ENCODE measurements around the gene SERPINA9. TPM values are rescaled to one million over a fixed set of nuclear protein-coding genes. Genes with fewer than 3 reads are reported as not detected.

Gene SERPINA9
- total RNA-seq, 2 experiments from 2014 or later: not detected

DNA sequence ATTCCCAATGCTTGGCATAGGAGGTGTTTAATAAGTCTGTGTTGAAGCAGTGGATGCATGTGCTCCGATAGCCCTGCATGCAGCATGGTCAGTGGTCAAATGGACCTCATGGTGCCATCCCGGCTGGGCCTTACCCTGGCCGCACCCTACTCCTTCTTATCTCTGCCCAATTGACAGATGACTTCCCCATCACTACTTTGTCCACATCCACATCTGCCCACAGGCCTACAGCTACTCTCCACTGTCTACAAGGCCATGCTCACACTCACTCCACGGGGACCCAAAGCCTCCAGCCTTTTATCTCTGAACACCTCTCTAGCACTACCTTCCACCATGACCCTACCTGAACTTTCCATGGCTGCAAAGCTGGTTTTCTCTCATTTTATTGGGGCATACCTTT, 34.9 kb downstream of the SERPINA9 start:
- no TSS peak for BruUV-seq (replicated peaks)
- H3K79me2 ChIP-seq (ENCODE audit: insufficient read depth, low read depth, low read length): no peaks in the 10 kb centered on the region

DNA sequence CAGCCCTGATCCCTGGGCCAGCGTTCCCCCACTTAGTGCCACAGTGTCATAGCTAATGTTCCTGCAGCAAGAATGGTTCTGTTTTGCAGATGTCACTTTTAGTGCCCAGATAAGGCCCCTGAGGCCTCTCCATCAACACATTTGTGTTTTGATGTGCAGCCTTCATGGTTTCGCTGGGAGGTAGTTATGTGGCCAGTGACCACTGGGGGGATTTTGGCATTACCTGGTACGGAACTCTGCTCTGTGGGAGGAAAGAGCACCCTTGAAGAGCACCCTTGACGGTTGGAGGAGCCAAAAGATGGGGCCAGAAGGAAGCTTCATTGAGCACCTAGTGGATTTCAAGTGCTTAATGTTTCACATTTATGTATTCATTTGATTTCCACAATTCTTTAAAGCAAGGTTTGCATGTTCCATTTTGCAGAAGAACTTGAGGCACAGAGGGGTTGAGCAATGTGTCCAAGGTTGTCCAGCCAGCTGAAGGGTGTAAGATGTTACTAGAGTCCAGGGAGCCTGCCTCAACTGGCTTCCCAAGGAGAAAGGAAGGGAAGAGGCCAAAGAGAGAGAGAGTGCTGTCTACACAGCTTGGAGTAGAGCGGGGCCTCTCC, 36.4 kb downstream of the SERPINA9 start:
- ChIA-PET POLR2A (interaction anchor here (0.6 kb wide), 1 partner anchor 482 kb away, joined by 3 read pairs; no protein-coding TSS in a partner anchor), CTCF (ENCODE audit: unreplicated experiment) (no interaction called here)
- Histone ChIP-seq H3K4me3 (ENCODE audit: low read depth, low read length, poor library complexity, severe bottlenecking) (no peak overlapping the region), H3K79me2 (ENCODE audit: insufficient read depth, low read depth, low read length) (no peaks in the 10 kb centered on the region), H3K4me2 (ENCODE audit: low read length) (no peak overlapping the region), H2AFZ (ENCODE audit: low read length) (no peak overlapping the region), H3K36me3 (ENCODE audit: insufficient read depth, low read length) (no peaks in the 10 kb centered on the region), H4K20me1 (ENCODE audit: insufficient read depth, low read length) (no peaks in the 10 kb centered on the region), H3K9me2 (ENCODE audit: insufficient read depth, low read length) (no peaks in the 10 kb centered on the region), H3K27ac (ENCODE audit: low read depth, low read length, poor library complexity, severe bottlenecking) (no peak overlapping the region), H3K4me1 (ENCODE audit: insufficient read depth, low read length, poor library complexity, severe bottlenecking) (no peaks in the 10 kb centered on the region), H3K9me3 (ENCODE audit: low read length) (no peaks in the 10 kb centered on the region)
- TF ChIP-seq, protein P1, sequence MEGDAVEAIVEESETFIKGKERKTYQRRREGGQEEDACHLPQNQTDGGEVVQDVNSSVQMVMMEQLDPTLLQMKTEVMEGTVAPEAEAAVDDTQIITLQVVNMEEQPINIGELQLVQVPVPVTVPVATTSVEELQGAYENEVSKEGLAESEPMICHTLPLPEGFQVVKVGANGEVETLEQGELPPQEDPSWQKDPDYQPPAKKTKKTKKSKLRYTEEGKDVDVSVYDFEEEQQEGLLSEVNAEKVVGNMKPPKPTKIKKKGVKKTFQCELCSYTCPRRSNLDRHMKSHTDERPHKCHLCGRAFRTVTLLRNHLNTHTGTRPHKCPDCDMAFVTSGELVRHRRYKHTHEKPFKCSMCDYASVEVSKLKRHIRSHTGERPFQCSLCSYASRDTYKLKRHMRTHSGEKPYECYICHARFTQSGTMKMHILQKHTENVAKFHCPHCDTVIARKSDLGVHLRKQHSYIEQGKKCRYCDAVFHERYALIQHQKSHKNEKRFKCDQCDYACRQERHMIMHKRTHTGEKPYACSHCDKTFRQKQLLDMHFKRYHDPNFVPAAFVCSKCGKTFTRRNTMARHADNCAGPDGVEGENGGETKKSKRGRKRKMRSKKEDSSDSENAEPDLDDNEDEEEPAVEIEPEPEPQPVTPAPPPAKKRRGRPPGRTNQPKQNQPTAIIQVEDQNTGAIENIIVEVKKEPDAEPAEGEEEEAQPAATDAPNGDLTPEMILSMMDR (conservative IDR thresholded peaks at IDR 0.05; ENCODE audit: low read length): peak; percentile 41; the same call in 1 of the 2 replicates
- no peak for TF ChIP-seq EZH2phosphoT487 (IDR thresholded peaks at IDR 0.05; ENCODE audit: borderline replicate concordance, low read depth, low read length)
- BruUV-seq (replicated peaks): no TSS peak
- no peak for DNase-seq (ENCODE audit: low spot score)
- intact Hi-C loops (cut with micrococcal nuclease; ENCODE audit: unreplicated experiment): no loop called here

More for the DNA sequence above, 34.9 kb downstream of the SERPINA9 start:
- no peaks in the 10 kb centered on the region for H3K4me1 ChIP-seq (ENCODE audit: insufficient read depth, low read length, poor library complexity, severe bottlenecking)
- no peak overlapping the region for H3K4me2 ChIP-seq (ENCODE audit: low read length)
- H3K36me3 ChIP-seq (ENCODE audit: insufficient read depth, low read length): no peaks in the 10 kb centered on the region
- ChIA-PET CTCF (ENCODE audit: unreplicated experiment) (no interaction called here), POLR2A (no interaction called here)
- no peaks in the 10 kb centered on the region for H4K20me1 ChIP-seq (ENCODE audit: insufficient read depth, low read length)
- H3K4me3 ChIP-seq (ENCODE audit: low read depth, low read length, poor library complexity, severe bottlenecking): no peak overlapping the region
- H3K9me2 ChIP-seq (ENCODE audit: insufficient read depth, low read length): no peaks in the 10 kb centered on the region
- H2AFZ ChIP-seq (ENCODE audit: low read length): no peak overlapping the region
- no peaks in the 10 kb centered on the region for H3K9me3 ChIP-seq (ENCODE audit: low read length)
- TF ChIP-seq, protein P1 (conservative IDR thresholded peaks at IDR 0.05; ENCODE audit: low read length): no peak
- TF ChIP-seq EZH2phosphoT487 (IDR thresholded peaks at IDR 0.05; ENCODE audit: borderline replicate concordance, low read depth, low read length): no peak
- intact Hi-C loops (cut with micrococcal nuclease; ENCODE audit: unreplicated experiment): no loop called here
- DNase-seq (ENCODE audit: low spot score): no peak
- no peak overlapping the region for H3K27ac ChIP-seq (ENCODE audit: low read depth, low read length, poor library complexity, severe bottlenecking)

DNA sequence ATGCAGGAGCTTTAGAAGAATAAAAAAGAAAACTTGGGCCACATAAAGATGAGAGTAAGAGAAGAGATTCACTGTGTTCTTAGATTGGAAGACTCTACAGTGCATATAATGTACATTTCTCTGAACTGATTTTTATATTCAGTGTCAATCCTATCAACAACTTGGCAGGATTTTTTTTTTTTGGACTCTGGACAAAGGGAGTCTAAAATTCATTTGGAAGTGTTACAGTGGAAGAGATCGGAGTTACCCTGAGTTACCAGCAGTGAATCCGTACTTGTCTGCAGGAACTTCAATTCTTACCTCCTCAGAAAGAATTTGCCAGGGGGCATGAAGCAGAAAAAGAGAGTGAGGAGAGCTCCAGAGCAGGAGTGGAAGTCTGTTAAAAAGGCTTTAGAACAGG, 47.4 kb downstream of the SERPINA9 start:
- DNase-seq (ENCODE audit: low spot score): no peak
- Histone ChIP-seq H3K36me3 (ENCODE audit: insufficient read depth, low read length) (no peaks in the 10 kb centered on the region), H3K9me3 (ENCODE audit: low read length) (no peaks in the 10 kb centered on the region), H3K27ac (ENCODE audit: low read depth, low read length, poor library complexity, severe bottlenecking) (no peak overlapping the region), H4K20me1 (ENCODE audit: insufficient read depth, low read length) (no peaks in the 10 kb centered on the region), H3K79me2 (ENCODE audit: insufficient read depth, low read depth, low read length) (no peaks in the 10 kb centered on the region), H3K4me2 (ENCODE audit: low read length) (no peak overlapping the region), H3K9me2 (ENCODE audit: insufficient read depth, low read length) (no peaks in the 10 kb centered on the region), H2AFZ (ENCODE audit: low read length) (no peak overlapping the region), H3K4me1 (ENCODE audit: insufficient read depth, low read length, poor library complexity, severe bottlenecking) (no peaks in the 10 kb centered on the region), H3K4me3 (ENCODE audit: low read depth, low read length, poor library complexity, severe bottlenecking) (no peak overlapping the region)
- CTCF ChIA-PET (ENCODE audit: unreplicated experiment): no interaction called here
- TF ChIP-seq EZH2phosphoT487 (IDR thresholded peaks at IDR 0.05; ENCODE audit: borderline replicate concordance, low read depth, low read length): no peak
- TF ChIP-seq, protein P1 (conservative IDR thresholded peaks at IDR 0.05; ENCODE audit: low read length): no peak
- intact Hi-C loops (cut with micrococcal nuclease; ENCODE audit: unreplicated experiment): no loop called here
- POLR2A ChIA-PET: no interaction called here
- no TSS peak for BruUV-seq (replicated peaks)
